Activated B cell treated with CpG ODN at 0.5 μM for 24 hours (primary cell): Measurements from ENCODE around the gene NAIF1. TPM values are rescaled to one million over a fixed set of nuclear protein-coding genes. Genes with fewer than 3 reads are reported as not detected.

Experiments used
- ATAC-seq: fragments of 200-7000 bp; cut with Tn5 transposase; one replicate; pipeline ENCODE4 v1.10.0; 2021; ENCODE audit warnings: low read depth, mild to moderate bottlenecking, moderate library complexity
- CTCF ChIA-PET: fragments of 350-600 bp; sonication (Branson Sonifier 250); formaldehyde crosslinking; loops from one replicate; lab custom pipeline; 2021; ENCODE audit warnings: antibody characterized with exemption; lab: Charles Lee
- POLR2A ChIA-PET: fragments of 350-600 bp; sonication (Branson Sonifier 250); formaldehyde crosslinking; loops from one replicate; lab custom pipeline; 2021; ENCODE audit warnings: antibody characterized with exemption; lab: Charles Lee
- DNase-seq: peaks from one replicate; pipeline ENCODE4 v3.0.0; 2022
- H3K27ac Mint-ChIP-seq: one replicate; pipeline ENCODE4 v1.8.0; 2020; ENCODE audit warnings: mixed read lengths
- H3K27me3 Mint-ChIP-seq: one replicate; pipeline ENCODE4 v1.8.0; 2021; ENCODE audit warnings: mixed read lengths
- H3K36me3 Mint-ChIP-seq: one replicate; pipeline ENCODE4 v1.8.0; 2021; ENCODE audit warnings: low read depth, mixed read lengths
- H3K4me1 Mint-ChIP-seq: one replicate; pipeline ENCODE4 v1.8.0; 2021; ENCODE audit warnings: mixed read lengths
- H3K4me3 Mint-ChIP-seq: one replicate; pipeline ENCODE4 v1.8.0; 2020; ENCODE audit warnings: mild to moderate bottlenecking, mixed read lengths
- H3K9me3 Mint-ChIP-seq: one replicate; pipeline ENCODE4 v1.8.0; 2020; ENCODE audit warnings: mixed read lengths
- CTCF ChIP-seq: fragments of 200-600 bp; IDR thresholded peaks from one replicate; pipeline ENCODE4 v1.8.0; 2022; ENCODE audit warnings: antibody characterized with exemption, mild to moderate bottlenecking
- intact Hi-C: fragments of 100-400 bp; cut with micrococcal nuclease; formaldehyde crosslinking; loops from one replicate; pipeline ENCODE4 v1.15.1; 2024
- total RNA-seq: library from RNA; stranded (reverse); gene quantifications from 2 replicates; pipeline ENCODE4 v1.2.3, GENCODE V29; 2022

Gene NAIF1
- total RNA-seq, 1 donor from 2014 or later, result 10.4 TPM

GRCh38 chr9:128108269-128109049, 41.3 kb upstream of the NAIF1 start:
- Mint-ChIP-seq H3K27ac (no peak overlapping the region), H3K27me3 (no peaks in the 10 kb centered on the region), H3K9me3 (no peaks in the 10 kb centered on the region), H3K4me3 (no peak overlapping the region), H3K4me1 (peaks cover 2% of the 10 kb centered on the region), H3K36me3 (peaks cover 65% of the 10 kb centered on the region)
- TF ChIP-seq CTCF, result no peak
- no peak for ATAC-seq
- CTCF ChIA-PET, result no interaction called here
- no peak for DNase-seq
- intact Hi-C loops, result no loop called here
- POLR2A ChIA-PET, result no interaction called here

GRCh38 chr9:128107468-128108268, 40.5 kb upstream of the NAIF1 start:
- no peaks in the 10 kb centered on the region for H3K9me3 Mint-ChIP-seq
- POLR2A ChIA-PET, result no interaction called here
- peaks cover 2% of the 10 kb centered on the region for H3K4me1 Mint-ChIP-seq
- DNase-seq, result no peak
- H3K27me3 Mint-ChIP-seq, result no peaks in the 10 kb centered on the region
- H3K27ac Mint-ChIP-seq, result no peak overlapping the region
- TF ChIP-seq CTCF, result no peak
- CTCF ChIA-PET, result no interaction called here
- intact Hi-C loops, result no loop called here
- peaks cover 68% of the 10 kb centered on the region for H3K36me3 Mint-ChIP-seq
- no peak overlapping the region for H3K4me3 Mint-ChIP-seq
- no peak for ATAC-seq

- ATAC-seq (no peak), DNase-seq (no peak)
- ChIA-PET CTCF (interaction anchor here (0.6 kb wide), 1 partner anchor 12 kb away, joined by 3 read pairs; no protein-coding TSS in a partner anchor), POLR2A (no interaction called here)
- Mint-ChIP-seq H3K36me3 (peaks cover 74% of the 10 kb centered on the region), H3K4me1 (peaks cover 2% of the 10 kb centered on the region), H3K4me3 (no peak overlapping the region), H3K9me3 (no peaks in the 10 kb centered on the region), H3K27me3 (no peaks in the 10 kb centered on the region), H3K27ac (no peak overlapping the region)
- intact Hi-C loops, result no loop called here
- TF ChIP-seq CTCF, result no peak
These were observed 39.9 kb upstream of the NAIF1 start for GRCh38 chr9:128106940-128107467.

DNA sequence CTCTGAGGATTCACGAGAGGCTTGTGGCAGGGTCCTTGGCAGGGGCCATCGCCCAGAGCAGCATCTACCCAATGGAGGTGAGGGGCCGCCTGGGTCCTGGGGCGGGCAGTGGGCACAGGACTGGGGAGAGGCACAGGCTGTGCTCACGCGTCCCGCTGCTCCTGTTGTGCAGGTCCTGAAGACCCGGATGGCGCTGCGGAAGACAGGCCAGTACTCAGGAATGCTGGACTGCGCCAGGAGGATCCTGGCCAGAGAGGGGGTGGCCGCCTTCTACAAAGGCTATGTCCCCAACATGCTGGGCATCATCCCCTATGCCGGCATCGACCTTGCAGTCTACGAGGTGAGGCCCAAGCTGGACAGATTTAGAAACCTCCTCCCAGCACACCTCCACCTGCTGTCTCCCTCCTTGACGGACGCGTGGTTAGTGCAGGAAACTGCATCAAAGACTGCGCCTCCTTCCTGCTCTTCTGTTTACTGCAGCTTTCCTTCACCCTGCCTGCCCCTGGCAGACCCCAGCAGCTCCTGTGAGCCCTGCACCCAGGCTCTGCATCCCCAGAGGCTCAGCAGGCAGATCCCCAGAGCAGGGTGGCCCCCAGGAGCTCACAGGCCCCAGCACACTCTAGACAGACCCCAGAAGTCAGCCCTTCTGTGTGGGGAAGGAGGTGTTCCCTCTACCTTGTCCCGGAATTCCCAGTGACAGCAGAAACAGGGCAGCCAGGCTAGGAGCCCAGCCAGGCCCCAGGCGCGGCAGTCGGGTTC, 39.2 kb upstream of the NAIF1 start:
- POLR2A ChIA-PET, result no interaction called here
- Mint-ChIP-seq H3K9me3 (no peaks in the 10 kb centered on the region), H3K27me3 (no peaks in the 10 kb centered on the region), H3K36me3 (peaks cover 75% of the 10 kb centered on the region), H3K27ac (no peak overlapping the region), H3K4me1 (peaks cover 2% of the 10 kb centered on the region), H3K4me3 (no peak overlapping the region)
- DNase-seq (no peak), ATAC-seq (no peak)
- intact Hi-C loops, result no loop called here
- CTCF ChIA-PET, result interaction anchor here (0.6 kb wide), 1 partner anchor 12 kb away, joined by 3 read pairs; no protein-coding TSS in a partner anchor
- TF ChIP-seq CTCF, result no peak
